DND-41 (cell line): ENCODE measurements around the gene RUNX2.

Source experiments
- ATAC-seq: fragments of 200-7000 bp; cut with Tn5 transposase; 3 replicates; pipeline ENCODE4 v1.9.1; 2021; ENCODE audit warnings: low read depth; ENCODE audit not compliant: insufficient read depth
- DNase-seq: peaks from one replicate; pipeline ENCODE4 v3.0.0-alpha.2; 2020
- H2AFZ ChIP-seq: 2 replicates; pipeline ENCODE4 v1.6.0; 2012; ENCODE audit warnings: low read depth, low read length
- H3K27ac ChIP-seq: 2 replicates; pipeline ENCODE4 v1.5.1; 2012; ENCODE audit warnings: low read length, inconsistent platforms
- H3K27me3 ChIP-seq: fragments of 200-600 bp; sonication (generic); 2 replicates; pipeline ENCODE4 v1.6.0; 2012; ENCODE audit warnings: low read length, mild to moderate bottlenecking, inconsistent platforms; ENCODE audit not compliant: insufficient read depth, poor library complexity
- H3K36me3 ChIP-seq: 2 replicates; pipeline ENCODE4 v1.5.1; 2012; ENCODE audit warnings: low read length, inconsistent platforms; ENCODE audit not compliant: insufficient read depth
- H3K4me1 ChIP-seq: 2 replicates; pipeline ENCODE4 v1.5.1; 2012; ENCODE audit warnings: mild to moderate bottlenecking, low read length; ENCODE audit not compliant: insufficient read depth
- H3K4me2 ChIP-seq: 2 replicates; pipeline ENCODE4 v1.6.0; 2012; ENCODE audit warnings: mild to moderate bottlenecking, moderate library complexity, low read length, inconsistent platforms; ENCODE audit not compliant: insufficient read depth
- H3K4me3 ChIP-seq, 2 experiments: fragments of 200-600 bp in 1 of 2; shearing (Covaris generic) in 1 of 2; 2 replicates each; pipeline ENCODE4 v1.5.1; 2012 to 2016; ENCODE audit warnings: inconsistent platforms in 2 of 2, low read length in 2 of 2, mild to moderate bottlenecking in 2 of 2, low read depth in 1 of 2, moderate library complexity in 1 of 2
- H3K79me2 ChIP-seq: 2 replicates; pipeline ENCODE4 v1.6.0; 2012; ENCODE audit warnings: low read length, inconsistent platforms; ENCODE audit not compliant: insufficient read depth
- H3K9ac ChIP-seq: 2 replicates; pipeline ENCODE4 v1.6.0; 2012; ENCODE audit warnings: low read depth, mild to moderate bottlenecking, inconsistent platforms, low read length, moderate library complexity
- H3K9me3 ChIP-seq: 2 replicates; pipeline ENCODE4 v1.5.1; 2012; ENCODE audit warnings: low read length, moderate library complexity, mild to moderate bottlenecking, inconsistent platforms; ENCODE audit not compliant: insufficient read depth, severe bottlenecking
- H4K20me1 ChIP-seq: 2 replicates; pipeline ENCODE4 v1.6.0; 2012; ENCODE audit warnings: low read length; ENCODE audit not compliant: insufficient read depth
- CTCF ChIP-seq: IDR thresholded peaks from 2 replicates; pipeline ENCODE4 v1.5.1; 2012; ENCODE audit warnings: borderline replicate concordance, low read length, moderate library complexity, mild to moderate bottlenecking; ENCODE audit not compliant: poor library complexity, severe bottlenecking; ENCODE audit errors: extremely low read depth
- EZH2 ChIP-seq: IDR thresholded peaks from 3 replicates; pipeline ENCODE4 v1.6.1; 2012; ENCODE audit warnings: borderline replicate concordance, low read depth, mild to moderate bottlenecking, moderate library complexity, low read length, inconsistent platforms; ENCODE audit not compliant: severe bottlenecking

Gene RUNX2

GRCh38 chr6:45576648-45577624 is 248.8 kb downstream of the RUNX2 start:
- H3K4me1 ChIP-seq: peaks cover 10% of the 10 kb centered on the region
- no peak overlapping the region for H3K4me3 ChIP-seq
- H3K9ac ChIP-seq: no peak overlapping the region
- ATAC-seq: no peak
- no peaks in the 10 kb centered on the region for H3K9me3 ChIP-seq
- no peaks in the 10 kb centered on the region for H3K27me3 ChIP-seq
- H3K36me3 ChIP-seq: no peaks in the 10 kb centered on the region
- H2AFZ ChIP-seq: no peak overlapping the region
- H3K4me2 ChIP-seq: no peak overlapping the region
- DNase-seq: no peak
- H3K79me2 ChIP-seq: no peaks in the 10 kb centered on the region
- no peaks in the 10 kb centered on the region for H4K20me1 ChIP-seq
- no peak overlapping the region for H3K27ac ChIP-seq
- TF ChIP-seq EZH2 (no peak), CTCF (no peak)

GRCh38 chr6:45577836-45578504 is 249.8 kb downstream of the RUNX2 start:
- DNase-seq: no peak
- Histone ChIP-seq H3K36me3 (no peaks in the 10 kb centered on the region), H3K9me3 (no peaks in the 10 kb centered on the region), H3K27ac (no peak overlapping the region), H3K27me3 (no peaks in the 10 kb centered on the region), H3K4me1 (peaks cover 10% of the 10 kb centered on the region), H3K4me2 (no peak overlapping the region), H4K20me1 (no peaks in the 10 kb centered on the region), H3K9ac (no peak overlapping the region), H3K79me2 (no peaks in the 10 kb centered on the region), H3K4me3 (no peak overlapping the region), H2AFZ (no peak overlapping the region)
- no peak for ATAC-seq
- TF ChIP-seq CTCF (no peak), EZH2 (no peak)

- peaks cover 39% of the 10 kb centered on the region for H3K4me1 ChIP-seq
- H2AFZ ChIP-seq: no peak overlapping the region
- TF ChIP-seq CTCF (no peak), EZH2 (no peak)
- no peaks in the 10 kb centered on the region for H3K27me3 ChIP-seq
- H3K9me3 ChIP-seq: no peaks in the 10 kb centered on the region
- H3K4me3 ChIP-seq: no peak overlapping the region
- H3K27ac ChIP-seq: no peak overlapping the region
- no peaks in the 10 kb centered on the region; the same call in 1 of the 2 replicates for H4K20me1 ChIP-seq
- H3K9ac ChIP-seq: no peak overlapping the region
- no peak for DNase-seq
- ATAC-seq: no peak
- H3K36me3 ChIP-seq: no peaks in the 10 kb centered on the region
- no peaks in the 10 kb centered on the region for H3K79me2 ChIP-seq
- H3K4me2 ChIP-seq: no peak overlapping the region
Observed at GRCh38 chr6:45584127-45584526, 256.0 kb downstream of the RUNX2 start.
